GM23338 (cell line): Measurements from ENCODE around the gene CMIP. TPM values are rescaled to one million over a fixed set of nuclear protein-coding genes. Genes with fewer than 3 reads are reported as not detected.

ENCODE experiments used
- ATAC-seq: fragments of 200-7000 bp; cut with Tn5 transposase; 3 replicates; pipeline ENCODE4 v1.9.1; 2020
- DNase-seq: peaks from one replicate; pipeline ENCODE4 v3.0.0-alpha.2; 2015; ENCODE audit warnings: low spot score
- H2AFZ ChIP-seq: fragments of 200-600 bp; sonication (generic); 2 replicates; pipeline ENCODE4 v1.8.0; 2016; ENCODE audit warnings: antibody characterized with exemption, mild to moderate bottlenecking, moderate library complexity
- H3F3A ChIP-seq: fragments of 200-600 bp; sonication (generic); replicated peaks from 2 replicates; pipeline ENCODE4 v1.8.0; 2017; ENCODE audit warnings: antibody characterized with exemption, mixed run types, low read depth
- H3K27ac ChIP-seq: fragments of 200-600 bp; sonication (generic); 2 replicates; pipeline ENCODE4 v1.6.1; 2016; ENCODE audit warnings: low read depth
- H3K27me3 ChIP-seq: fragments of 200-600 bp; sonication (generic); 2 replicates; pipeline ENCODE4 v1.8.0; 2016; ENCODE audit warnings: mild to moderate bottlenecking, mixed run types, moderate library complexity; ENCODE audit not compliant: insufficient read depth
- H3K36me3 ChIP-seq: fragments of 200-600 bp; sonication (generic); 2 replicates; pipeline ENCODE4 v1.8.0; 2016; ENCODE audit warnings: mild to moderate bottlenecking; ENCODE audit not compliant: insufficient read depth
- H3K4me1 ChIP-seq: fragments of 200-600 bp; sonication (generic); 2 replicates; pipeline ENCODE4 v1.8.0; 2016; ENCODE audit warnings: mild to moderate bottlenecking, moderate library complexity; ENCODE audit not compliant: insufficient read depth
- H3K4me2 ChIP-seq: fragments of 200-600 bp; sonication (generic); 2 replicates; pipeline ENCODE4 v1.7.1; 2017; ENCODE audit warnings: mixed run types
- H3K4me3 ChIP-seq: fragments of 200-600 bp; sonication (generic); 2 replicates; pipeline ENCODE4 v1.6.1; 2016; ENCODE audit warnings: mixed run types
- H3K79me2 ChIP-seq: fragments of 200-600 bp; sonication (generic); replicated peaks from 2 replicates; pipeline ENCODE4 v1.8.0; 2017; ENCODE audit warnings: mild to moderate bottlenecking; ENCODE audit not compliant: insufficient read depth
- H3K9me2 ChIP-seq: fragments of 200-600 bp; sonication (generic); 2 replicates; pipeline ENCODE4 v1.8.0; 2017; ENCODE audit not compliant: insufficient read depth
- H4K20me1 ChIP-seq: fragments of 200-600 bp; sonication (generic); replicated peaks from 2 replicates; pipeline ENCODE4 v1.8.0; 2017; ENCODE audit warnings: mild to moderate bottlenecking; ENCODE audit not compliant: insufficient read depth
- H3K27ac Mint-ChIP-seq: 2 replicates; pipeline ENCODE4 v1.8.0; 2020; ENCODE audit warnings: inconsistent platforms, mild to moderate bottlenecking, moderate library complexity, mixed read lengths
- H3K27me3 Mint-ChIP-seq: 3 replicates; pipeline ENCODE4 v1.8.0; 2022; ENCODE audit warnings: low read depth, mild to moderate bottlenecking, moderate library complexity, mixed read lengths, inconsistent platforms; ENCODE audit not compliant: insufficient read depth, poor library complexity
- H3K36me3 Mint-ChIP-seq: 3 replicates; pipeline ENCODE4 v1.8.0; 2021; ENCODE audit warnings: low read depth, mild to moderate bottlenecking, inconsistent platforms, moderate library complexity, mixed read lengths
- H3K4me1 Mint-ChIP-seq: 3 replicates; pipeline ENCODE4 v1.8.0; 2020; ENCODE audit warnings: mild to moderate bottlenecking, inconsistent platforms, mixed read lengths
- H3K4me3 Mint-ChIP-seq: 3 replicates; pipeline ENCODE4 v1.8.0; 2021; ENCODE audit warnings: moderate library complexity, mild to moderate bottlenecking, inconsistent platforms, mixed read lengths
- H3K9me3 Mint-ChIP-seq: 3 replicates; pipeline ENCODE4 v1.8.0; 2020; ENCODE audit warnings: moderate library complexity, mild to moderate bottlenecking, inconsistent platforms, mixed read lengths
- CREB1 ChIP-seq: fragments of 250-450 bp; sonication (Bioruptor Pico); IDR thresholded peaks from 2 replicates; pipeline ENCODE4 v1.5.0; 2020; ENCODE audit warnings: low read depth, mild to moderate bottlenecking, moderate library complexity
- ETS1 ChIP-seq: IDR thresholded peaks from 2 replicates; pipeline ENCODE4 v1.6.1; 2016; ENCODE audit warnings: antibody characterized with exemption
- EZH2 ChIP-seq: fragments of 200-600 bp; sonication (generic); IDR thresholded peaks from one replicate; pipeline ENCODE4 v1.8.0; 2017; ENCODE audit warnings: antibody characterized with exemption, mild to moderate bottlenecking, low read depth; ENCODE audit not compliant: unreplicated experiment
- NANOG ChIP-seq: IDR thresholded peaks from 2 replicates; pipeline ENCODE4 v1.6.1; 2016; ENCODE audit warnings: antibody characterized with exemption, borderline replicate concordance
- POLR2AphosphoS5 ChIP-seq: IDR thresholded peaks from 2 replicates; pipeline ENCODE4 v1.6.1; 2016; ENCODE audit warnings: antibody characterized with exemption, low read depth
- ZNF331 ChIP-seq: fragments of 250-450 bp; sonication (Bioruptor Pico); IDR thresholded peaks from 2 replicates; pipeline ENCODE4 v1.5.0; 2020; ENCODE audit warnings: low read depth, mild to moderate bottlenecking, moderate library complexity
- polyA plus RNA-seq: library from polyadenylated mRNA; unstranded; fragments of >200 nt; fragmentation: Nextera tagmentation; extraction: Ambion mirVana; gene quantifications from 2 replicates; pipeline ENCODE4 v1.2.1, GENCODE V29; 2016
- total RNA-seq: library from RNA; depleted of rRNA; stranded (reverse); fragments of >200 nt; shearing (Covaris generic); gene quantifications from 2 replicates; pipeline ENCODE4 v1.2.3, GENCODE V29; 2014
- TF ChIP-seq, protein P1 (sequence below): fragments of 250-450 bp; sonication (Bioruptor Pico); IDR thresholded peaks from 2 replicates; pipeline ENCODE4 v1.5.0; 2020; ENCODE audit warnings: mild to moderate bottlenecking, moderate library complexity
- TF ChIP-seq, protein P2 (sequence below): IDR thresholded peaks from one replicate; pipeline ENCODE4 v1.6.1; 2018; ENCODE audit warnings: antibody characterized with exemption; ENCODE audit not compliant: unreplicated experiment
- TF ChIP-seq, protein P3 (sequence below), 2 experiments: fragments of 200-600 bp in 1 of 2; sonication (generic) in 1 of 2; conservative IDR thresholded peaks; 2 replicates each; pipeline versions ENCODE4 v1.5.1 to v1.6.1; 2016 to 2017; ENCODE audit warnings: antibody characterized with exemption in 2 of 2, low read depth in 2 of 2, mild to moderate bottlenecking in 2 of 2, moderate library complexity in 1 of 2

The CMIP gene
- total and polyA plus RNA-seq, 2 experiments from 2014 or later: 9.5 to 62.3 TPM

GRCh38 chr16:81435567-81435966, 9.0 kb upstream of the CMIP start (continued):
- TF ChIP-seq, protein P1, sequence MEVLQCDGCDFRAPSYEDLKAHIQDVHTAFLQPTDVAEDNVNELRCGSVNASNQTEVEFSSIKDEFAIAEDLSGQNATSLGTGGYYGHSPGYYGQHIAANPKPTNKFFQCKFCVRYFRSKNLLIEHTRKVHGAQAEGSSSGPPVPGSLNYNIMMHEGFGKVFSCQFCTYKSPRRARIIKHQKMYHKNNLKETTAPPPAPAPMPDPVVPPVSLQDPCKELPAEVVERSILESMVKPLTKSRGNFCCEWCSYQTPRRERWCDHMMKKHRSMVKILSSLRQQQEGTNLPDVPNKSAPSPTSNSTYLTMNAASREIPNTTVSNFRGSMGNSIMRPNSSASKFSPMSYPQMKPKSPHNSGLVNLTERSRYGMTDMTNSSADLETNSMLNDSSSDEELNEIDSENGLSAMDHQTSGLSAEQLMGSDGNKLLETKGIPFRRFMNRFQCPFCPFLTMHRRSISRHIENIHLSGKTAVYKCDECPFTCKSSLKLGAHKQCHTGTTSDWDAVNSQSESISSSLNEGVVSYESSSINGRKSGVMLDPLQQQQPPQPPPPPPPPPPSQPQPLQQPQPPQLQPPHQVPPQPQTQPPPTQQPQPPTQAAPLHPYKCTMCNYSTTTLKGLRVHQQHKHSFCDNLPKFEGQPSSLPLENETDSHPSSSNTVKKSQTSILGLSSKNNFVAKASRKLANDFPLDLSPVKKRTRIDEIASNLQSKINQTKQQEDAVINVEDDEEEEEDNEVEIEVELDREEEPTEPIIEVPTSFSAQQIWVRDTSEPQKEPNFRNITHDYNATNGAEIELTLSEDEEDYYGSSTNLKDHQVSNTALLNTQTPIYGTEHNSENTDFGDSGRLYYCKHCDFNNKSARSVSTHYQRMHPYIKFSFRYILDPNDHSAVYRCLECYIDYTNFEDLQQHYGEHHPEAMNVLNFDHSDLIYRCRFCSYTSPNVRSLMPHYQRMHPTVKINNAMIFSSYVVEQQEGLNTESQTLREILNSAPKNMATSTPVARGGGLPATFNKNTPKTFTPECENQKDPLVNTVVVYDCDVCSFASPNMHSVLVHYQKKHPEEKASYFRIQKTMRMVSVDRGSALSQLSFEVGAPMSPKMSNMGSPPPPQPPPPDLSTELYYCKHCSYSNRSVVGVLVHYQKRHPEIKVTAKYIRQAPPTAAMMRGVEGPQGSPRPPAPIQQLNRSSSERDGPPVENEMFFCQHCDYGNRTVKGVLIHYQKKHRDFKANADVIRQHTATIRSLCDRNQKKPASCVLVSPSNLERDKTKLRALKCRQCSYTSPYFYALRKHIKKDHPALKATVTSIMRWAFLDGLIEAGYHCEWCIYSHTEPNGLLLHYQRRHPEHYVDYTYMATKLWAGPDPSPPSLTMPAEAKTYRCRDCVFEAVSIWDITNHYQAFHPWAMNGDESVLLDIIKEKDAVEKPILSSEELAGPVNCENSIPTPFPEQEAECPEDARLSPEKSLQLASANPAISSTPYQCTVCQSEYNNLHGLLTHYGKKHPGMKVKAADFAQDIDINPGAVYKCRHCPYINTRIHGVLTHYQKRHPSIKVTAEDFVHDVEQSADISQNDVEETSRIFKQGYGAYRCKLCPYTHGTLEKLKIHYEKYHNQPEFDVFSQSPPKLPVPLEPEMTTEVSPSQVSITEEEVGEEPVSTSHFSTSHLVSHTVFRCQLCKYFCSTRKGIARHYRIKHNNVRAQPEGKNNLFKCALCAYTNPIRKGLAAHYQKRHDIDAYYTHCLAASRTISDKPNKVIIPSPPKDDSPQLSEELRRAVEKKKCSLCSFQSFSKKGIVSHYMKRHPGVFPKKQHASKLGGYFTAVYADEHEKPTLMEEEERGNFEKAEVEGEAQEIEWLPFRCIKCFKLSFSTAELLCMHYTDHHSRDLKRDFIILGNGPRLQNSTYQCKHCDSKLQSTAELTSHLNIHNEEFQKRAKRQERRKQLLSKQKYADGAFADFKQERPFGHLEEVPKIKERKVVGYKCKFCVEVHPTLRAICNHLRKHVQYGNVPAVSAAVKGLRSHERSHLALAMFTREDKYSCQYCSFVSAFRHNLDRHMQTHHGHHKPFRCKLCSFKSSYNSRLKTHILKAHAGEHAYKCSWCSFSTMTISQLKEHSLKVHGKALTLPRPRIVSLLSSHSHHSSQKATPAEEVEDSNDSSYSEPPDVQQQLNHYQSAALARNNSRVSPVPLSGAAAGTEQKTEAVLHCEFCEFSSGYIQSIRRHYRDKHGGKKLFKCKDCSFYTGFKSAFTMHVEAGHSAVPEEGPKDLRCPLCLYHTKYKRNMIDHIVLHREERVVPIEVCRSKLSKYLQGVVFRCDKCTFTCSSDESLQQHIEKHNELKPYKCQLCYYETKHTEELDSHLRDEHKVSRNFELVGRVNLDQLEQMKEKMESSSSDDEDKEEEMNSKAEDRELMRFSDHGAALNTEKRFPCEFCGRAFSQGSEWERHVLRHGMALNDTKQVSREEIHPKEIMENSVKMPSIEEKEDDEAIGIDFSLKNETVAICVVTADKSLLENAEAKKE (CRISPR knock-in tag): no peak
- TF ChIP-seq POLR2AphosphoS5: no peak
- TF ChIP-seq, protein P2, sequence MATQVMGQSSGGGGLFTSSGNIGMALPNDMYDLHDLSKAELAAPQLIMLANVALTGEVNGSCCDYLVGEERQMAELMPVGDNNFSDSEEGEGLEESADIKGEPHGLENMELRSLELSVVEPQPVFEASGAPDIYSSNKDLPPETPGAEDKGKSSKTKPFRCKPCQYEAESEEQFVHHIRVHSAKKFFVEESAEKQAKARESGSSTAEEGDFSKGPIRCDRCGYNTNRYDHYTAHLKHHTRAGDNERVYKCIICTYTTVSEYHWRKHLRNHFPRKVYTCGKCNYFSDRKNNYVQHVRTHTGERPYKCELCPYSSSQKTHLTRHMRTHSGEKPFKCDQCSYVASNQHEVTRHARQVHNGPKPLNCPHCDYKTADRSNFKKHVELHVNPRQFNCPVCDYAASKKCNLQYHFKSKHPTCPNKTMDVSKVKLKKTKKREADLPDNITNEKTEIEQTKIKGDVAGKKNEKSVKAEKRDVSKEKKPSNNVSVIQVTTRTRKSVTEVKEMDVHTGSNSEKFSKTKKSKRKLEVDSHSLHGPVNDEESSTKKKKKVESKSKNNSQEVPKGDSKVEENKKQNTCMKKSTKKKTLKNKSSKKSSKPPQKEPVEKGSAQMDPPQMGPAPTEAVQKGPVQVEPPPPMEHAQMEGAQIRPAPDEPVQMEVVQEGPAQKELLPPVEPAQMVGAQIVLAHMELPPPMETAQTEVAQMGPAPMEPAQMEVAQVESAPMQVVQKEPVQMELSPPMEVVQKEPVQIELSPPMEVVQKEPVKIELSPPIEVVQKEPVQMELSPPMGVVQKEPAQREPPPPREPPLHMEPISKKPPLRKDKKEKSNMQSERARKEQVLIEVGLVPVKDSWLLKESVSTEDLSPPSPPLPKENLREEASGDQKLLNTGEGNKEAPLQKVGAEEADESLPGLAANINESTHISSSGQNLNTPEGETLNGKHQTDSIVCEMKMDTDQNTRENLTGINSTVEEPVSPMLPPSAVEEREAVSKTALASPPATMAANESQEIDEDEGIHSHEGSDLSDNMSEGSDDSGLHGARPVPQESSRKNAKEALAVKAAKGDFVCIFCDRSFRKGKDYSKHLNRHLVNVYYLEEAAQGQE: no peak

DNA sequence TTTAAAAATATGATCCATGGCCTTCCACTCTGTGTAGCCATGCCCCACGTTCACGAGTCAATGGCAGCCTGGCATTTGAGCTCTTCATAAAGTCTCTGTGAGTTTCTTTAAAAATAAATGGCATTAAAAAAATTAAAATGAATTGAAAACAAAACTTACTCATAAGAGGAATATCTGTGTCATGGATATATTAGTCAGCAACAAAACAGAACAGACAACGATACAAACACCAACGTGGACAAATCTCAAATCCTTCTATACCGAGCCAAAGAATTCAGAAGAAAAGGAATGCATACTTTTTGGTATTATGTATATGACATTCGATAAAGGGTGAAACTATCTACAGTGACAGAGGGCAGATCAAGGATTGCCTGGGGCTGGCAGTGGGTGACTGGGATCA, 8.2 kb upstream of the CMIP start:
- H3K27me3 Mint-ChIP-seq: peaks cover 6% of the 10 kb centered on the region
- no peaks in the 10 kb centered on the region for H3K79me2 ChIP-seq
- ATAC-seq: no peak
- TF ChIP-seq ZNF331 (CRISPR knock-in tag) (no peak), CREB1 (CRISPR knock-in tag) (no peak), ETS1 (no peak), EZH2 (no peak), NANOG (no peak)
- TF ChIP-seq, protein P3, sequence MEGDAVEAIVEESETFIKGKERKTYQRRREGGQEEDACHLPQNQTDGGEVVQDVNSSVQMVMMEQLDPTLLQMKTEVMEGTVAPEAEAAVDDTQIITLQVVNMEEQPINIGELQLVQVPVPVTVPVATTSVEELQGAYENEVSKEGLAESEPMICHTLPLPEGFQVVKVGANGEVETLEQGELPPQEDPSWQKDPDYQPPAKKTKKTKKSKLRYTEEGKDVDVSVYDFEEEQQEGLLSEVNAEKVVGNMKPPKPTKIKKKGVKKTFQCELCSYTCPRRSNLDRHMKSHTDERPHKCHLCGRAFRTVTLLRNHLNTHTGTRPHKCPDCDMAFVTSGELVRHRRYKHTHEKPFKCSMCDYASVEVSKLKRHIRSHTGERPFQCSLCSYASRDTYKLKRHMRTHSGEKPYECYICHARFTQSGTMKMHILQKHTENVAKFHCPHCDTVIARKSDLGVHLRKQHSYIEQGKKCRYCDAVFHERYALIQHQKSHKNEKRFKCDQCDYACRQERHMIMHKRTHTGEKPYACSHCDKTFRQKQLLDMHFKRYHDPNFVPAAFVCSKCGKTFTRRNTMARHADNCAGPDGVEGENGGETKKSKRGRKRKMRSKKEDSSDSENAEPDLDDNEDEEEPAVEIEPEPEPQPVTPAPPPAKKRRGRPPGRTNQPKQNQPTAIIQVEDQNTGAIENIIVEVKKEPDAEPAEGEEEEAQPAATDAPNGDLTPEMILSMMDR (conservative IDR thresholded peaks at IDR 0.05; ENCODE audit: low read depth in 2 of 2): no peak

More for the DNA sequence above, 8.2 kb upstream of the CMIP start:
- Histone ChIP-seq H4K20me1 (no peaks in the 10 kb centered on the region), H3K36me3 (no peaks in the 10 kb centered on the region), H3K4me3 (no peak overlapping the region), H3K9me2 (no peaks in the 10 kb centered on the region), H3F3A (no peaks in the 10 kb centered on the region), H3K27ac (no peak overlapping the region), H3K4me2 (no peak overlapping the region), H2AFZ (no peak overlapping the region), H3K4me1 (peaks cover 5% of the 10 kb centered on the region), H3K27me3 (no peaks in the 10 kb centered on the region)
- Mint-ChIP-seq H3K4me3 (no peak overlapping the region), H3K27ac (no peak overlapping the region), H3K9me3 (no peaks in the 10 kb centered on the region), H3K36me3 (no peaks in the 10 kb centered on the region), H3K4me1 (peaks cover 21% of the 10 kb centered on the region)
- no peak for DNase-seq
